Naive thymus-derived CD8-positive, alpha-beta T cell (primary cell): ENCODE results near the gene PLCH1. TPM values are rescaled to one million over a fixed set of nuclear protein-coding genes. Genes with fewer than 3 reads are reported as not detected.
A peak's percentile ranks its signal among the peaks of the same experiment; 100 is the strongest.

ENCODE experiments used
- ATAC-seq, 2 donors: fragments of 150-1000 bp; cut with Tn5 transposase in 1 of 2; sonication (Bioruptor Pico), chemical (Tn5 transposase) in 1 of 2; 1 replicate in 1 of 2; 2 replicates in 1 of 2; pipeline ENCODE4 v1.10.0; 2021; ENCODE audit warnings: mild to moderate bottlenecking in 2 of 2, moderate library complexity in 2 of 2
- POLR2A ChIA-PET: fragments of 350-600 bp; sonication (Branson Sonifier 250); formaldehyde crosslinking; loops from one replicate; lab custom pipeline; 2021; ENCODE audit warnings: antibody characterized with exemption; lab: Charles Lee
- DNase-seq, 10 donors: peaks; one replicate each; pipeline versions ENCODE4 v3.0.0 to v3.0.0-alpha.2; 2020 to 2022
- H3K27ac Mint-ChIP-seq, 10 donors: one replicate each; pipeline ENCODE4 v1.8.0; 2020 to 2022; ENCODE audit warnings: mild to moderate bottlenecking in 10 of 10, mixed read lengths in 10 of 10, moderate library complexity in 4 of 10, inconsistent platforms in 1 of 10
- H3K27me3 Mint-ChIP-seq, 5 donors: one replicate each; pipeline ENCODE4 v1.8.0; 2021 to 2022; ENCODE audit warnings: mixed read lengths in 5 of 5
- H3K36me3 Mint-ChIP-seq, 3 donors: one replicate each; pipeline ENCODE4 v1.8.0; 2020 to 2022; ENCODE audit warnings: mixed read lengths in 3 of 3, mild to moderate bottlenecking in 2 of 3, inconsistent platforms in 1 of 3
- H3K4me1 Mint-ChIP-seq, 4 donors: one replicate each; pipeline ENCODE4 v1.8.0; 2021 to 2022; ENCODE audit warnings: mixed read lengths in 4 of 4
- H3K4me3 Mint-ChIP-seq, 10 donors: one replicate each; pipeline ENCODE4 v1.8.0; 2020 to 2022; ENCODE audit warnings: mild to moderate bottlenecking in 10 of 10, mixed read lengths in 10 of 10, moderate library complexity in 6 of 10, inconsistent platforms in 1 of 10
- H3K9me3 Mint-ChIP-seq, 9 donors: one replicate each; pipeline ENCODE4 v1.8.0; 2020 to 2022; ENCODE audit warnings: mixed read lengths in 9 of 9, mild to moderate bottlenecking in 3 of 9, inconsistent platforms in 1 of 9, moderate library complexity in 1 of 9
- polyA plus RNA-seq, 3 donors: library from polyadenylated mRNA; unstranded; fragments of 300-500 nt; fragmentation: Illumina TruSeq; gene quantifications; one replicate each; pipeline ENCODE4 v1.2.3, GENCODE V29; 2021
- total RNA-seq, 8 experiments: library from RNA in 2 of 8; stranded (reverse) in 2 of 8; gene quantifications; one replicate each; pipeline ENCODE4 v1.2.3 and lab custom pipeline; 2021 to 2026

The PLCH1 gene
- total and polyA plus RNA-seq, 5 experiments from 2014 or later, result not detected

GRCh38 chr3:155362808-155363689 lies 381.8 kb downstream of the PLCH1 start:
- no peak for ATAC-seq
- no peak for DNase-seq
- H3K4me1 Mint-ChIP-seq, result peaks cover 0 to 2% (median 0%) of the 10 kb centered on the region in 4 donors
- peaks cover 0 to 5% (median 0%) of the 10 kb centered on the region in 5 donors for H3K27me3 Mint-ChIP-seq
- H3K4me3 Mint-ChIP-seq, result no peak overlapping the region
- peaks cover 0 to 14% (median 0%) of the 10 kb centered on the region in 3 donors for H3K36me3 Mint-ChIP-seq
- H3K9me3 Mint-ChIP-seq, result peaks cover 5 to 35% (median 12%) of the 10 kb centered on the region in 9 donors
- no peak overlapping the region for H3K27ac Mint-ChIP-seq
- POLR2A ChIA-PET, result no interaction called here

- DNase-seq (no peak), ATAC-seq (no peak)
- H3K36me3 Mint-ChIP-seq, result peaks cover 0 to 10% (median 0%) of the 10 kb centered on the region in 3 donors
- peaks cover 5 to 23% (median 9%) of the 10 kb centered on the region in 9 donors for H3K9me3 Mint-ChIP-seq
- POLR2A ChIA-PET, result no interaction called here
- H3K4me1 Mint-ChIP-seq, result no peaks in the 10 kb centered on the region
- no peak overlapping the region for H3K4me3 Mint-ChIP-seq
- H3K27ac Mint-ChIP-seq, result no peak overlapping the region
- H3K27me3 Mint-ChIP-seq, result peaks cover 0 to 5% (median 2%) of the 10 kb centered on the region in 5 donors
These were observed 384.6 kb downstream of the PLCH1 start for GRCh38 chr3:155360281-155360680.

- Mint-ChIP-seq H3K27me3 (peaks cover 0 to 5% (median 2%) of the 10 kb centered on the region in 5 donors), H3K27ac (no peak overlapping the region), H3K4me3 (no peak overlapping the region), H3K36me3 (no peaks in the 10 kb centered on the region), H3K9me3 (no peaks in the 10 kb centered on the region), H3K4me1 (no peaks in the 10 kb centered on the region)
- ATAC-seq (no peak), DNase-seq (no peak)
- POLR2A ChIA-PET, result no interaction called here
These were observed 388.1 kb downstream of the PLCH1 start for GRCh38 chr3:155356594-155357370.

- H3K4me1 Mint-ChIP-seq, result no peaks in the 10 kb centered on the region
These were observed 390.2 kb downstream of the PLCH1 start for GRCh38 chr3:155354658-155355057.

GRCh38 chr3:155352900-155353490 lies 391.9 kb downstream of the PLCH1 start:
- POLR2A ChIA-PET, result no interaction called here
- Mint-ChIP-seq H3K4me3 (no peak overlapping the region), H3K27me3 (peaks cover 0 to 2% (median 0%) of the 10 kb centered on the region in 5 donors), H3K27ac (no peak overlapping the region), H3K9me3 (no peaks in the 10 kb centered on the region), H3K36me3 (no peaks in the 10 kb centered on the region), H3K4me1 (no peaks in the 10 kb centered on the region)
- ATAC-seq (no peak), DNase-seq (peak in 3 of 10 donors; percentile 20 to 30 (median 21))

More at GRCh38 chr3:155354658-155355057, 390.2 kb downstream of the PLCH1 start:
- DNase-seq (no peak), ATAC-seq (no peak)
- Mint-ChIP-seq H3K9me3 (no peaks in the 10 kb centered on the region), H3K36me3 (no peaks in the 10 kb centered on the region), H3K4me3 (no peak overlapping the region), H3K27me3 (peaks cover 0 to 2% (median 0%) of the 10 kb centered on the region in 5 donors), H3K27ac (no peak overlapping the region)
- POLR2A ChIA-PET, result no interaction called here

- no peak overlapping the region for H3K27ac Mint-ChIP-seq
- DNase-seq (no peak), ATAC-seq (no peak)
- no peaks in the 10 kb centered on the region for H3K9me3 Mint-ChIP-seq
- H3K36me3 Mint-ChIP-seq, result no peaks in the 10 kb centered on the region
- POLR2A ChIA-PET, result no interaction called here
- H3K27me3 Mint-ChIP-seq, result no peaks in the 10 kb centered on the region
- H3K4me1 Mint-ChIP-seq, result no peaks in the 10 kb centered on the region
- no peak overlapping the region for H3K4me3 Mint-ChIP-seq
These were observed 394.3 kb downstream of the PLCH1 start for GRCh38 chr3:155350571-155350970.

GRCh38 chr3:155347901-155348300 lies 397.0 kb downstream of the PLCH1 start:
- POLR2A ChIA-PET, result no interaction called here
- H3K4me1 Mint-ChIP-seq, result no peaks in the 10 kb centered on the region
- H3K9me3 Mint-ChIP-seq, result no peaks in the 10 kb centered on the region

GRCh38 chr3:155342344-155342743 lies 402.5 kb downstream of the PLCH1 start:
- POLR2A ChIA-PET, result no interaction called here
- no peaks in the 10 kb centered on the region for H3K9me3 Mint-ChIP-seq
- H3K4me3 Mint-ChIP-seq, result no peak overlapping the region
- no peak for DNase-seq
- H3K27me3 Mint-ChIP-seq, result no peaks in the 10 kb centered on the region
- no peak overlapping the region for H3K27ac Mint-ChIP-seq
- no peaks in the 10 kb centered on the region for H3K4me1 Mint-ChIP-seq
- no peak for ATAC-seq
- H3K36me3 Mint-ChIP-seq, result no peaks in the 10 kb centered on the region

More at GRCh38 chr3:155347901-155348300, 397.0 kb downstream of the PLCH1 start:
- Mint-ChIP-seq H3K4me3 (no peak overlapping the region), H3K36me3 (no peaks in the 10 kb centered on the region), H3K27ac (no peak overlapping the region), H3K27me3 (no peaks in the 10 kb centered on the region)
- ATAC-seq (no peak), DNase-seq (no peak)

GRCh38 chr3:155339052-155339451 lies 405.8 kb downstream of the PLCH1 start:
- no peaks in the 10 kb centered on the region for H3K36me3 Mint-ChIP-seq
- peaks cover 3 to 15% (median 9%) of the 10 kb centered on the region in 4 donors for H3K4me1 Mint-ChIP-seq
- no peak overlapping the region for H3K4me3 Mint-ChIP-seq
- no peaks in the 10 kb centered on the region for H3K9me3 Mint-ChIP-seq
- DNase-seq, result no peak
- H3K27ac Mint-ChIP-seq, result no peak overlapping the region
- H3K27me3 Mint-ChIP-seq, result peaks cover 0 to 2% (median 0%) of the 10 kb centered on the region in 5 donors
- POLR2A ChIA-PET, result no interaction called here
- no peak for ATAC-seq

- no peak overlapping the region for H3K4me3 Mint-ChIP-seq
- H3K9me3 Mint-ChIP-seq, result no peaks in the 10 kb centered on the region
- ATAC-seq (no peak), DNase-seq (no peak)
- POLR2A ChIA-PET, result no interaction called here
- peak overlapping the region in 2 of 10 donors; percentile 1 to 76 for H3K27ac Mint-ChIP-seq
- peaks cover 3 to 15% (median 10%) of the 10 kb centered on the region in 4 donors for H3K4me1 Mint-ChIP-seq
- H3K27me3 Mint-ChIP-seq, result peaks cover 0 to 2% (median 0%) of the 10 kb centered on the region in 5 donors
- no peaks in the 10 kb centered on the region for H3K36me3 Mint-ChIP-seq
These were observed 409.0 kb downstream of the PLCH1 start for GRCh38 chr3:155335724-155336354.

GRCh38 chr3:155334914-155335723 lies 409.8 kb downstream of the PLCH1 start:
- POLR2A ChIA-PET, result no interaction called here

More at GRCh38 chr3:155334914-155335723, 409.8 kb downstream of the PLCH1 start:
- Mint-ChIP-seq H3K9me3 (no peaks in the 10 kb centered on the region), H3K36me3 (no peaks in the 10 kb centered on the region), H3K4me3 (peak overlapping the region in 2 of 10 donors; percentile 3 to 34), H3K27me3 (peaks cover 0 to 2% (median 0%) of the 10 kb centered on the region in 5 donors), H3K4me1 (peaks cover 3 to 15% (median 10%) of the 10 kb centered on the region in 4 donors), H3K27ac (peak overlapping the region in 5 of 10 donors; percentile 1 to 76 (median 58))
- ATAC-seq (peak in 1 of 2 donors; percentile 55), DNase-seq (peak in 3 of 10 donors; percentile 2 to 19 (median 15))
